Psoas muscle (tissue), 8 donors: Measurements from ENCODE around the gene DBNDD2. TPM values are rescaled to one million over a fixed set of nuclear protein-coding genes. Genes with fewer than 3 reads are reported as not detected.

Experiments
- ATAC-seq, 4 donors: fragments of 200-7000 bp; cut with Tn5 transposase; one replicate each; pipeline ENCODE4 v1.9.1; 2020; ENCODE audit warnings: moderate library complexity in 3 of 4, mild to moderate bottlenecking in 2 of 4
- DNase-seq, 2 donors: peaks; one replicate each; pipeline ENCODE4 v3.0.0-alpha.2; 2020
- H3K27ac ChIP-seq: fragments of 200-600 bp; one replicate; pipeline ENCODE4 v1.8.0; 2022
- H3K27me3 ChIP-seq, 3 donors: fragments of 200-600 bp in 1 of 3; one replicate each; pipeline versions ENCODE4 v1.6.1 to v1.8.0; 2013 to 2022; ENCODE audit warnings: low read length in 2 of 3, mild to moderate bottlenecking in 2 of 3, moderate library complexity in 1 of 3; ENCODE audit not compliant: insufficient read depth in 3 of 3
- H3K36me3 ChIP-seq, 2 donors: fragments of 200-600 bp in 1 of 2; one replicate each; pipeline versions ENCODE4 v1.6.1 to v1.8.0; 2013 to 2022; ENCODE audit warnings: low read depth in 1 of 2, mild to moderate bottlenecking in 1 of 2, moderate library complexity in 1 of 2; ENCODE audit not compliant: insufficient read depth in 1 of 2
- H3K4me1 ChIP-seq: fragments of 200-600 bp; one replicate; pipeline ENCODE4 v1.8.0; 2022
- H3K4me3 ChIP-seq: fragments of 200-600 bp; one replicate; pipeline ENCODE4 v1.8.0; 2022; ENCODE audit warnings: mild to moderate bottlenecking
- H3K9me3 ChIP-seq: fragments of 200-600 bp; one replicate; pipeline ENCODE4 v1.8.0; 2022
- CTCF ChIP-seq: fragments of 200-600 bp; IDR thresholded peaks from one replicate; pipeline ENCODE4 v1.8.0; 2022; ENCODE audit warnings: antibody characterized with exemption
- WGBS, 3 donors: extraction: QIAGEN DNeasy Blood & Tissue Kit; methylation state at CpG; one replicate each; pipeline versions ENCODE4 v1.1.6 to v1.1.7; 2013; 5-methylcytosine and 5-hydroxymethylcytosine counted together
- intact Hi-C, 2 donors: fragments of 100-400 bp; cut with DNase I; formaldehyde crosslinking; loops; one replicate each; pipeline versions ENCODE4 v1.11.0 to v1.14.2; 2022
- polyA plus RNA-seq, 3 donors: library from polyadenylated mRNA; stranded (reverse); fragments of 200-250 nt; gene quantifications; one replicate each; pipeline ENCODE4 v1.2.3, GENCODE V29; 2013
- total RNA-seq, 4 donors: library from RNA; stranded (reverse); fragmentation: NEBNext Ultra II Directional in 2 of 4; extraction: Animal tissue kit (Norgen Biotek cat#: 25700) in 2 of 4; gene quantifications; one replicate each; pipeline versions ENCODE4 v1.2.1 to v1.2.4, GENCODE V29; 2021 to 2023
- donor health status: healthy with polysubstance abuse.
- donor health status: DM: no; HTN: no; CAD: no; lungs with moderate emphysema.
- donor health status: Bipolar disorder and iron deficiency.
- donor health status: healthy.
- donor health status: DM: yes; HTN: yes; CAD: no.
- donor health status: DM: no; HTN: no; CAD: no.
- donor health status: DM: no; HTN: no; CAD: no.
- donor health status: DM: yes; HTN: yes; CAD: no.

The DBNDD2 gene
- total and polyA plus RNA-seq, 7 donors, result 108 to 230 (median 162) TPM

GRCh38 chr20:45415822-45416637, 7.9 kb downstream of the DBNDD2 start, which contains the start of gene PIGT:
Gene PIGT (plus strand): TSS chr20:45416141. CDS start chr20:45416157, 16 bp downstream.
- peak within 1 kb of the TSS; percentile 82 for H3K4me3 ChIP-seq
- no peak for TF ChIP-seq CTCF
- H3K9me3 ChIP-seq, result no peaks in the 10 kb centered on the region
- intact Hi-C loops, result loop anchor here in 1 of 2 donors (5.0 kb wide), 1 partner anchor 44 kb away; no protein-coding TSS in a partner anchor
- H3K36me3 ChIP-seq, result peaks cover 0 to 47% of the 10 kb centered on the region in 2 donors
- DNase-seq (peak; percentile 84 to 91), ATAC-seq (peak; percentile 84 to 97 (median 93))
- H3K27ac ChIP-seq, result peak within 1 kb of the TSS; percentile 85
- H3K27me3 ChIP-seq, result no peaks in the 10 kb centered on the region
- WGBS, 3 donors, result 0 to 1% (median 0%) methylated on average over 41 to 52 of the region's 52 CpGs
- H3K4me1 ChIP-seq, result peaks cover 20% of the 10 kb centered on the region

- intact Hi-C loops, result loop anchor here in 1 of 2 donors (5.0 kb wide), 1 partner anchor 45 kb away; no protein-coding TSS in a partner anchor
- ATAC-seq, result no peak
- H3K4me1 ChIP-seq, result peaks cover 17% of the 10 kb centered on the region
Observed at GRCh38 chr20:45416917-45417316, 8.8 kb downstream of the DBNDD2 start.

GRCh38 chr20:45419188-45420091, 11.4 kb downstream of the DBNDD2 start:
- H3K4me1 ChIP-seq, result peaks cover 17% of the 10 kb centered on the region
- no peak for TF ChIP-seq CTCF
- peak; percentile 63 to 73 for DNase-seq
- WGBS, 3 donors, result 56 to 61% (median 58%) methylated on average over 17 of the region's 17 CpGs
- H3K27me3 ChIP-seq, result no peaks in the 10 kb centered on the region
- peak overlapping the region; percentile 33 for H3K27ac ChIP-seq
- H3K4me3 ChIP-seq, result no peak overlapping the region
- no peaks in the 10 kb centered on the region for H3K9me3 ChIP-seq
- H3K36me3 ChIP-seq, result peaks cover 4 to 63% of the 10 kb centered on the region in 2 donors
- intact Hi-C loops, result loop anchor here in 1 of 2 donors (5.0 kb wide), 1 partner anchor 47 kb away; no protein-coding TSS in a partner anchor
- peak; percentile 34 to 86 (median 66) for ATAC-seq

More at GRCh38 chr20:45416917-45417316, 8.8 kb downstream of the DBNDD2 start:
- Histone ChIP-seq H3K27me3 (no peaks in the 10 kb centered on the region), H3K36me3 (peaks cover 4 to 47% of the 10 kb centered on the region in 2 donors), H3K4me3 (peak overlapping the region; percentile 82), H3K27ac (no peak overlapping the region), H3K9me3 (no peaks in the 10 kb centered on the region)
- no peak for TF ChIP-seq CTCF
- DNase-seq, result no peak
- WGBS, 3 donors, result 76 to 86% (median 78%) methylated on average over 2 of the region's 2 CpGs

- Histone ChIP-seq H3K4me1 (peaks cover 16% of the 10 kb centered on the region), H3K4me3 (no peak overlapping the region), H3K27ac (no peak overlapping the region), H3K9me3 (no peaks in the 10 kb centered on the region), H3K36me3 (peaks cover 4 to 70% of the 10 kb centered on the region in 2 donors), H3K27me3 (no peaks in the 10 kb centered on the region)
- intact Hi-C loops, result no loop called here
- DNase-seq, result no peak
- TF ChIP-seq CTCF, result no peak
- WGBS, 3 donors, result 81 to 88% (median 85%) methylated on average over 8 of the region's 8 CpGs
- no peak for ATAC-seq
Observed at GRCh38 chr20:45420125-45420524, 12.0 kb downstream of the DBNDD2 start.
